Measurements from ENCODE around the gene RELN.

Gene RELN

GRCh38 chr7:103964269-103964668 lies 25.2 kb downstream of the RELN start:
- H3K4me1 ChIP-seq (ENCODE audit: control insufficient read depth, low read depth, low read length) = no peaks in the 10 kb centered on the region
- H3K9me3 ChIP-seq (ENCODE audit: control insufficient read depth, low read depth, low read length) = no peaks in the 10 kb centered on the region
- no peak overlapping the region for H3K4me3 ChIP-seq (ENCODE audit: low read length)
- no peak overlapping the region for H3K27ac ChIP-seq (ENCODE audit: low read length)
- no peaks in the 10 kb centered on the region for H3K36me3 ChIP-seq (ENCODE audit: control insufficient read depth, low read depth, low read length)
- no peaks in the 10 kb centered on the region for H3K27me3 ChIP-seq (ENCODE audit: control insufficient read depth, insufficient read depth, low read length)
- no peak overlapping the region for H3K9ac ChIP-seq (ENCODE audit: low read length)

- no peaks in the 10 kb centered on the region for H3K36me3 ChIP-seq (ENCODE audit: control insufficient read depth, low read depth, low read length)
- no peaks in the 10 kb centered on the region for H3K27me3 ChIP-seq (ENCODE audit: control insufficient read depth, insufficient read depth, low read length)
- H3K4me3 ChIP-seq (ENCODE audit: low read length) = no peak overlapping the region
- H3K27ac ChIP-seq (ENCODE audit: low read length) = no peak overlapping the region
- no peaks in the 10 kb centered on the region for H3K4me1 ChIP-seq (ENCODE audit: control insufficient read depth, low read depth, low read length)
- no peaks in the 10 kb centered on the region for H3K9me3 ChIP-seq (ENCODE audit: control insufficient read depth, low read depth, low read length)
- no peak overlapping the region for H3K9ac ChIP-seq (ENCODE audit: low read length)
These were observed 27.4 kb downstream of the RELN start for GRCh38 chr7:103962070-103962469.

- Histone ChIP-seq H3K27ac (ENCODE audit: low read length) (no peak overlapping the region), H3K4me3 (ENCODE audit: low read length) (no peak overlapping the region), H3K9me3 (ENCODE audit: control insufficient read depth, low read depth, low read length) (no peaks in the 10 kb centered on the region), H3K9ac (ENCODE audit: low read length) (no peak overlapping the region), H3K27me3 (ENCODE audit: control insufficient read depth, insufficient read depth, low read length) (no peaks in the 10 kb centered on the region), H3K36me3 (ENCODE audit: control insufficient read depth, low read depth, low read length) (no peaks in the 10 kb centered on the region), H3K4me1 (ENCODE audit: control insufficient read depth, low read depth, low read length) (no peaks in the 10 kb centered on the region)
These were observed 31.1 kb downstream of the RELN start for GRCh38 chr7:103958284-103958818.

GRCh38 chr7:103955985-103956384 lies 33.5 kb downstream of the RELN start:
- Histone ChIP-seq H3K4me3 (ENCODE audit: low read length) (no peak overlapping the region), H3K9me3 (ENCODE audit: control insufficient read depth, low read depth, low read length) (no peaks in the 10 kb centered on the region), H3K9ac (ENCODE audit: low read length) (no peak overlapping the region), H3K36me3 (ENCODE audit: control insufficient read depth, low read depth, low read length) (no peaks in the 10 kb centered on the region), H3K27me3 (ENCODE audit: control insufficient read depth, insufficient read depth, low read length) (no peaks in the 10 kb centered on the region), H3K4me1 (ENCODE audit: control insufficient read depth, low read depth, low read length) (no peaks in the 10 kb centered on the region), H3K27ac (ENCODE audit: low read length) (no peak overlapping the region)

- Histone ChIP-seq H3K9me3 (ENCODE audit: control insufficient read depth, low read depth, low read length) (no peaks in the 10 kb centered on the region), H3K4me3 (ENCODE audit: low read length) (no peak overlapping the region), H3K4me1 (ENCODE audit: control insufficient read depth, low read depth, low read length) (no peaks in the 10 kb centered on the region), H3K27me3 (ENCODE audit: control insufficient read depth, insufficient read depth, low read length) (no peaks in the 10 kb centered on the region), H3K27ac (ENCODE audit: low read length) (no peak overlapping the region), H3K9ac (ENCODE audit: low read length) (no peak overlapping the region), H3K36me3 (ENCODE audit: control insufficient read depth, low read depth, low read length) (no peaks in the 10 kb centered on the region)
These were observed 37.0 kb downstream of the RELN start for GRCh38 chr7:103952408-103952807.

- H3K4me3 ChIP-seq (ENCODE audit: low read length) = no peak overlapping the region
- no peak overlapping the region for H3K9ac ChIP-seq (ENCODE audit: low read length)
- H3K36me3 ChIP-seq (ENCODE audit: control insufficient read depth, low read depth, low read length) = no peaks in the 10 kb centered on the region
- H3K27ac ChIP-seq (ENCODE audit: low read length) = no peak overlapping the region
- H3K9me3 ChIP-seq (ENCODE audit: control insufficient read depth, low read depth, low read length) = no peaks in the 10 kb centered on the region
- no peaks in the 10 kb centered on the region for H3K27me3 ChIP-seq (ENCODE audit: control insufficient read depth, insufficient read depth, low read length)
- H3K4me1 ChIP-seq (ENCODE audit: control insufficient read depth, low read depth, low read length) = no peaks in the 10 kb centered on the region
These were observed 38.1 kb downstream of the RELN start for GRCh38 chr7:103951311-103951710.

GRCh38 chr7:103949374-103949773 lies 40.1 kb downstream of the RELN start:
- Histone ChIP-seq H3K9me3 (ENCODE audit: control insufficient read depth, low read depth, low read length) (no peaks in the 10 kb centered on the region), H3K4me3 (ENCODE audit: low read length) (no peak overlapping the region), H3K4me1 (ENCODE audit: control insufficient read depth, low read depth, low read length) (no peaks in the 10 kb centered on the region), H3K27ac (ENCODE audit: low read length) (no peak overlapping the region), H3K36me3 (ENCODE audit: control insufficient read depth, low read depth, low read length) (no peaks in the 10 kb centered on the region), H3K27me3 (ENCODE audit: control insufficient read depth, insufficient read depth, low read length) (no peaks in the 10 kb centered on the region), H3K9ac (ENCODE audit: low read length) (no peak overlapping the region)

- Histone ChIP-seq H3K9me3 (ENCODE audit: control insufficient read depth, low read depth, low read length) (no peaks in the 10 kb centered on the region), H3K27ac (ENCODE audit: low read length) (no peak overlapping the region), H3K27me3 (ENCODE audit: control insufficient read depth, insufficient read depth, low read length) (no peaks in the 10 kb centered on the region)
These were observed 42.3 kb downstream of the RELN start for GRCh38 chr7:103947026-103947655.

GRCh38 chr7:103944230-103944900 lies 45.1 kb downstream of the RELN start:
- Histone ChIP-seq H3K4me3 (ENCODE audit: low read length) (no peak overlapping the region), H3K4me1 (ENCODE audit: control insufficient read depth, low read depth, low read length) (no peaks in the 10 kb centered on the region), H3K36me3 (ENCODE audit: control insufficient read depth, low read depth, low read length) (no peaks in the 10 kb centered on the region), H3K9me3 (ENCODE audit: control insufficient read depth, low read depth, low read length) (no peaks in the 10 kb centered on the region), H3K9ac (ENCODE audit: low read length) (no peak overlapping the region), H3K27ac (ENCODE audit: low read length) (no peak overlapping the region), H3K27me3 (ENCODE audit: control insufficient read depth, insufficient read depth, low read length) (no peaks in the 10 kb centered on the region)

More at GRCh38 chr7:103947026-103947655, 42.3 kb downstream of the RELN start:
- no peaks in the 10 kb centered on the region for H3K36me3 ChIP-seq (ENCODE audit: control insufficient read depth, low read depth, low read length)
- no peak overlapping the region for H3K9ac ChIP-seq (ENCODE audit: low read length)
- H3K4me3 ChIP-seq (ENCODE audit: low read length) = no peak overlapping the region
- H3K4me1 ChIP-seq (ENCODE audit: control insufficient read depth, low read depth, low read length) = no peaks in the 10 kb centered on the region

- no peak overlapping the region for H3K27ac ChIP-seq (ENCODE audit: low read length)
- no peaks in the 10 kb centered on the region for H3K9me3 ChIP-seq (ENCODE audit: control insufficient read depth, low read depth, low read length)
- H3K27me3 ChIP-seq (ENCODE audit: control insufficient read depth, insufficient read depth, low read length) = no peaks in the 10 kb centered on the region
- H3K36me3 ChIP-seq (ENCODE audit: control insufficient read depth, low read depth, low read length) = no peaks in the 10 kb centered on the region
- no peak overlapping the region for H3K4me3 ChIP-seq (ENCODE audit: low read length)
- H3K9ac ChIP-seq (ENCODE audit: low read length) = no peak overlapping the region
- no peaks in the 10 kb centered on the region for H3K4me1 ChIP-seq (ENCODE audit: control insufficient read depth, low read depth, low read length)
These were observed 47.5 kb downstream of the RELN start for GRCh38 chr7:103941976-103942375.

GRCh38 chr7:103940382-103941268 lies 48.8 kb downstream of the RELN start:
- Histone ChIP-seq H3K9me3 (ENCODE audit: control insufficient read depth, low read depth, low read length) (no peaks in the 10 kb centered on the region), H3K9ac (ENCODE audit: low read length) (no peak overlapping the region), H3K36me3 (ENCODE audit: control insufficient read depth, low read depth, low read length) (no peaks in the 10 kb centered on the region), H3K4me1 (ENCODE audit: control insufficient read depth, low read depth, low read length) (no peaks in the 10 kb centered on the region), H3K27ac (ENCODE audit: low read length) (no peak overlapping the region), H3K4me3 (ENCODE audit: low read length) (no peak overlapping the region), H3K27me3 (ENCODE audit: control insufficient read depth, insufficient read depth, low read length) (no peaks in the 10 kb centered on the region)

All from iPS-18a (cell line).